ENCODE data around the gene PHF14.

GRCh38 chr7:11210374-11210773 is 236.7 kb downstream of the PHF14 start:
- TF ChIP-seq CTCF (conservative IDR thresholded peaks at IDR 0.05 in 1 of 2, IDR thresholded peaks at IDR 0.05 in 1 of 2; ENCODE audit: extremely low read depth in 1 of 2, insufficient read depth in 1 of 2, low read depth in 1 of 2, low read length in 2 of 2) = no peak
- no peak for TF ChIP-seq EZH2 (IDR thresholded peaks at IDR 0.05; ENCODE audit: borderline replicate concordance, low read length)
